Measurements from ENCODE around the gene OR2T11. TPM values are rescaled to one million over a fixed set of nuclear protein-coding genes. Genes with fewer than 3 reads are reported as not detected.
"Not testable (repeated sequence)": the region's sequence is repeated elsewhere in the genome, so short reads cannot be mapped to it uniquely, and the experiment has no call there.

OR2T11 gene
- polyA plus RNA-seq, 1 donor: not detected

DNA sequence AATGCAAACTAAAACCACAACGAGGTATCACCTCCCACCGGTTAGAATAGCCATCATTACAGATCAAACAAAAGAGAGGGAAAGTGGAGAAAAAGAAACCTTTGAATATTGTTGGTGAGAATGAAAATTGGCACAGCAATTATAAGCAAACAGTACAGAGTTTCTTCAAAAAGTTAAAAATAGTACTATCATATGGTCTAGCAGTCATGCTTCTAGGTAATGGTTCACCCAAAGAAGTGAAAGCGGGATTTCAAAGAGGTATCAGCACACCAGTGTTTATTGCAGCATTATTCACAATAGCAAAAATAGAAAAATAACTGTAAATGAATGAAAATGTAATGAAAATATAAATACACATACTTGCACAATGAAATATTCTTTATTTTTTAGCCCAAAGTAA is 45.6 kb downstream of the OR2T11 start:
- no peak for DNase-seq
- Histone ChIP-seq H3K9me3 (ENCODE audit: control insufficient read depth, low read depth, low read length) (peaks cover 3% of the 10 kb centered on the region), H3K4me3 (ENCODE audit: low read length) (no peak overlapping the region), H3K27ac (ENCODE audit: low read length) (no peak overlapping the region), H3K27me3 (ENCODE audit: control insufficient read depth, insufficient read depth, low read length) (no peaks in the 10 kb centered on the region), H3K4me1 (ENCODE audit: control insufficient read depth, insufficient read depth, low read length) (no peaks in the 10 kb centered on the region), H3K36me3 (ENCODE audit: control insufficient read depth, insufficient read depth, low read length) (no peaks in the 10 kb centered on the region)
- 100% methylated on average over 1 of the region's 3 CpGs for WGBS (ENCODE audit: insufficient coverage, low lambda C conversion rate)

DNA sequence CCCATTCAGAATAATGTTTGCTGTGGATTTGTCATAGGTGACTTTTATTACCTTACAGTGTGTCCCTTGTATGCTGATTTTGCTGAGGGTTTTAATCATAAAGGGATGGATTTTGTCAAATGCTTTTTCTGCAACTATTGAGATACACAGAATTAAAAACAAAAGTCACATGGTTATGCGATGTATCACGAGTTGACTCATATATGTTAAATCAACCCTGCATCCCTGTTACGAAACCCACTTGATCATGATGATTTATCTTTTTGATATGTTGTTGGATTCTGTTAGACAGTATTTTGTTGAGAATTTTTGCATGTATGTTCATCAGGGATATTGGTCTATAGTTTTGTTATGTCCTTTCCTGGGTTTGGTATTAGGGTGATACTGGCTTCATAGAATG is 49.6 kb downstream of the OR2T11 start:
- Histone ChIP-seq H3K27me3 (ENCODE audit: control insufficient read depth, insufficient read depth, low read length) (no peaks in the 10 kb centered on the region), H3K36me3 (ENCODE audit: control insufficient read depth, insufficient read depth, low read length) (no peaks in the 10 kb centered on the region), H3K27ac (ENCODE audit: low read length) (no peak overlapping the region), H3K9me3 (ENCODE audit: control insufficient read depth, low read depth, low read length) (peaks cover 3% of the 10 kb centered on the region), H3K4me1 (ENCODE audit: control insufficient read depth, insufficient read depth, low read length) (no peaks in the 10 kb centered on the region), H3K4me3 (ENCODE audit: low read length) (no peak overlapping the region)
- WGBS (ENCODE audit: insufficient coverage, low lambda C conversion rate): no CpG with 5 or more reads among the region's 3 CpGs
- DNase-seq: no peak

DNA sequence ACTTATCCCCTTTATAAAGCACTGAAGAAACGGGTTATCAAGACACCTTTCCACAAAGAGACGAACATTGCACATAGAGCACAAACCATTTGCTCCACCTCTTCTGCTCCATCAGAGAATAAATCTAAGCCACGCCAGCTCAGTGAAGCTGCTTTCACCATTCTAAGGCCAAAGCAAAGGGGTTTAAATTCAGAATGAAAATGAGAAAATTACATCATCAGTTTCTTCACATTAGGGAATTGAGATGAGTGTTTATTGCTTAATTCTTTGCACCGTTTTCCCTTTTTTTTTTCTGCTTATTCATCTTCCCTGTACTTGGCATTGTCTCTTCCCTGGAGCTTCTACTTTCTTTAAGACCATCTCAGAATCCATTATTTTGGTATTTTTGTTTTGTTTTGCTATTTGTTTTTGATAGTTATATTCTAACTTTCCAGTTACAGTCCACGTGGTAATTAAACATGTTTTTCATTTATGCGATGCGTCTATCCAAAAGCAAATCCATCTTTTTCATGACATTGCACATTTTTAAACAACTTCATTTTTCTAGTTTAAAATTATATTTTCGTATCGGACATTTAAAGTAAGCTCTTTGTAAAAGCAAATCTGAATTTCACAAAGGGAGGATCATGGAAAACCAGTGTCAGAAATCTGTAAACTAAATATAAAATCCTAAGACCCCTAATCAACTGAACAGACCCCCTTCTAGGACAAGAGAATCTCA is 58.5 kb downstream of the OR2T11 start:
- H3K27ac ChIP-seq (ENCODE audit: low read length): no peak overlapping the region
- 87% methylated on average over 7 of the region's 9 CpGs for WGBS (ENCODE audit: insufficient coverage, low lambda C conversion rate)
- H3K36me3 ChIP-seq (ENCODE audit: control insufficient read depth, insufficient read depth, low read length): no peaks in the 10 kb centered on the region
- H3K4me3 ChIP-seq (ENCODE audit: low read length): no peak overlapping the region
- no peaks in the 10 kb centered on the region for H3K9me3 ChIP-seq (ENCODE audit: control insufficient read depth, low read depth, low read length)
- H3K4me1 ChIP-seq (ENCODE audit: control insufficient read depth, insufficient read depth, low read length): no peaks in the 10 kb centered on the region
- no peaks in the 10 kb centered on the region for H3K27me3 ChIP-seq (ENCODE audit: control insufficient read depth, insufficient read depth, low read length)
- no peak for DNase-seq

DNA sequence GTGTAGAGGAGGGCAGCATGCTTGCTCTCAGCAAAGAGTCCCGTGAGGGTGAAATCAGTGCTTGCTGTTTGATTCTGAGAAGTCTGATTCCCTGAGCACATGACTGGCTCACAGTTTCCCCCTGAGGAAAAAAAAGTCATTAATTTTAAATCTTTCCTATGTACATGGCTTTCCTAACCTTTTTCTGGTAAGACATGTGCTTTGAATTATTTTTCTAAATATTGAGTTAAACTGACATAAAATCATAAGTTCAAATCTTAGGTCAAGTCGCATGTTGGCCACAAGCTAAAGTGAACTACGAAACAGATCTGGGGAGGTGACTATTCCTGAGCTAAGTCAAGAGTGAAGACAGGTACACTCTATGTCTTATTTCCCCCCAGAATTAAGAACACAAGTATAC is 60.2 kb downstream of the OR2T11 start, which contains the start of gene OR2T34:
Gene OR2T34, minus strand, starts transcription at position 101 of the 400 bp plus-strand sequence. Its CDS starts 0 bp downstream, at position 101.
- not testable (repeated sequence) for H3K27ac ChIP-seq (ENCODE audit: low read length)
- no CpG with 5 or more reads among the region's 3 CpGs for WGBS (ENCODE audit: insufficient coverage, low lambda C conversion rate)

DNA sequence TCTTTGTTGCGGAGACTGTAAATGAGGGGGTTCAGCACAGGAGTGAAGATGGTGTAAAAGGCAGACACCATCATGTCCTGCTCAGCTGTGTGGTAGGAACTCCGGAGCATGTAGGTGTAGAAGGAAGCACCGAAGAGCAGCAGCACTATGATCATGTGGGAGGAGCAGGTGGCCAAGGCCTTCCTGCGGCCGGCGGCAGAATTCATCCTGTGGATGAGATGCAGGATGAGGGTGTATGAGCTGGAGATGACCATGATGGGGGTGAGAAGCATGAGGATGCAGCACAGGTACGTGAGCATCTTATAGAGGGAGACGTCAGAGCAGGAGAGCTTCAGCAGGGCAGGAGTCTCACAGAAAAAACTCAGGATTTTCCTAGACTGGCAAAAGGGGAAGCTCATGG is 61.0 kb downstream of the OR2T11 start:
- H3K4me1 ChIP-seq (ENCODE audit: control insufficient read depth, insufficient read depth, low read length); H3K9me3 ChIP-seq (ENCODE audit: control insufficient read depth, low read depth, low read length); DNase-seq; H3K27ac ChIP-seq (ENCODE audit: low read length); H3K4me3 ChIP-seq (ENCODE audit: low read length); H3K36me3 ChIP-seq (ENCODE audit: control insufficient read depth, insufficient read depth, low read length); H3K27me3 ChIP-seq (ENCODE audit: control insufficient read depth, insufficient read depth, low read length): not testable (repeated sequence)
- no CpG with 5 or more reads among the region's 8 CpGs for WGBS (ENCODE audit: insufficient coverage, low lambda C conversion rate)

More for the DNA sequence above, 60.2 kb downstream of the OR2T11 start, which contains the start of gene OR2T34:
- H3K36me3 ChIP-seq (ENCODE audit: control insufficient read depth, insufficient read depth, low read length); H3K4me1 ChIP-seq (ENCODE audit: control insufficient read depth, insufficient read depth, low read length); DNase-seq; H3K9me3 ChIP-seq (ENCODE audit: control insufficient read depth, low read depth, low read length); H3K4me3 ChIP-seq (ENCODE audit: low read length); H3K27me3 ChIP-seq (ENCODE audit: control insufficient read depth, insufficient read depth, low read length): not testable (repeated sequence)

Other genes with a start within 250 kb of the OR2T11 start
- not detected for gene OR2T1, start 232.0 kb downstream of the OR2T11 start, polyA plus RNA-seq
- not detected for gene OR2T2, start 189.5 kb downstream of the OR2T11 start, polyA plus RNA-seq
- gene OR2T3, start 161.7 kb downstream of the OR2T11 start, polyA plus RNA-seq: not detected
- gene OR2T5, start 146.5 kb downstream of the OR2T11 start, polyA plus RNA-seq: not detected
- not detected for gene OR2G6, start 127.0 kb downstream of the OR2T11 start, polyA plus RNA-seq
- gene OR2T29, start 72.3 kb downstream of the OR2T11 start, polyA plus RNA-seq: not detected
- gene OR2T34, start 60.3 kb downstream of the OR2T11 start, polyA plus RNA-seq: not detected
- gene OR2T10, start 37.4 kb downstream of the OR2T11 start, polyA plus RNA-seq: not detected
- gene OR2T35, start 10.2 kb upstream of the OR2T11 start, polyA plus RNA-seq: not detected
- not detected for gene OR2T27, start 20.4 kb upstream of the OR2T11 start, polyA plus RNA-seq
- gene OR14I1, start 67.7 kb upstream of the OR2T11 start, polyA plus RNA-seq: not detected
- gene LYPD8, start 120.7 kb upstream of the OR2T11 start, polyA plus RNA-seq: 2.1 TPM
- gene SH3BP5L, start 190.8 kb upstream of the OR2T11 start, polyA plus RNA-seq: 31.1 TPM
- gene ZNF672, start 203.1 kb upstream of the OR2T11 start, polyA plus RNA-seq: 22.4 TPM
- gene ZNF692, start 224.0 kb upstream of the OR2T11 start, polyA plus RNA-seq: 58.4 TPM

Data from large intestine (tissue), 3 donors.